Adrenal gland (tissue), 12 donors: ENCODE measurements around the gene VPS26B. TPM values are rescaled to one million over a fixed set of nuclear protein-coding genes. Genes with fewer than 3 reads are reported as not detected.
A peak's percentile ranks its signal among the peaks of the same experiment; 100 is the strongest.

Source experiments
- DNase-seq, 7 donors: peaks; one replicate each; pipeline ENCODE4 v3.0.0-alpha.2; 2019 to 2020
- H3K27ac ChIP-seq, 5 donors: fragments of 200-600 bp; sonication (generic) in 4 of 5; 1 replicate in 3 of 5; 2 replicates in 2 of 5; pipeline versions ENCODE4 v1.5.1 to v1.8.0; 2016 to 2020; ENCODE audit warnings: mild to moderate bottlenecking in 1 of 5
- H3K27me3 ChIP-seq: fragments of 200-600 bp; 2 replicates; pipeline ENCODE4 v1.8.0; 2021
- H3K36me3 ChIP-seq, 2 donors: fragments of 200-600 bp; replicated peaks in 1 of 2; 1 replicate in 1 of 2; 2 replicates in 1 of 2; pipeline versions ENCODE4 v1.5.1 to v1.8.0; 2018 to 2022
- H3K4me1 ChIP-seq, 2 donors: fragments of 200-600 bp; replicated peaks in 1 of 2; 1 replicate in 1 of 2; 2 replicates in 1 of 2; pipeline versions ENCODE4 v1.5.1 to v1.8.0; 2018 to 2021
- H3K4me3 ChIP-seq, 4 donors: fragments of 200-600 bp; sonication (generic) in 3 of 4; one replicate each; pipeline ENCODE4 v1.5.1; 2016 to 2018
- H3K9me3 ChIP-seq, 3 donors: fragments of 200-600 bp; sonication (generic) in 1 of 3; replicated peaks in 1 of 3; 1 replicate in 2 of 3; 2 replicates in 1 of 3; pipeline versions ENCODE4 v1.5.1 to v1.8.0; 2016 to 2021
- POLR2A ChIP-seq, 2 donors: fragments of 450-650 bp; IDR thresholded peaks; one replicate each; pipeline ENCODE4 v1.6.1; 2017; ENCODE audit warnings: antibody characterized with exemption in 2 of 2, mild to moderate bottlenecking in 2 of 2, moderate library complexity in 1 of 2
- WGBS, 4 donors: extraction: QIAGEN DNeasy Blood & Tissue Kit in 2 of 4; methylation state at CpG; one replicate each; pipeline versions ENCODE4 v1.1.5 to v1.1.7; 2013 to 2017; 5-methylcytosine and 5-hydroxymethylcytosine counted together
- intact Hi-C, 2 donors: fragments of 100-400 bp; cut with DNase I; formaldehyde crosslinking; loops; one replicate each; pipeline versions ENCODE4 v1.14.1 to v1.15.0; 2022 to 2023
- polyA plus RNA-seq, 3 donors: library from polyadenylated mRNA; stranded (reverse); fragments of 200-250 nt in 2 of 3; fragments of 350-450 nt in 1 of 3; fragmentation: Illumina TruSeq in 1 of 3; extraction: RNeasy Lipid Tissue Mini Kit (QIAGEN cat#74804) in 1 of 3; gene quantifications; one replicate each; pipeline ENCODE4 v1.2.3, GENCODE V29; 2013 to 2014
- total RNA-seq, 9 donors: library from RNA; depleted of rRNA in 4 of 9; stranded (reverse); fragments of >200 nt in 4 of 9; fragments of 120-200 nt in 1 of 9; fragmentation: NEBNext Ultra II Directional in 1 of 9; extraction: Animal tissue kit (Norgen Biotek cat#: 25700) in 1 of 9; gene quantifications; one replicate each; pipeline versions ENCODE4 v1.1.0 to v1.2.4, GENCODE V29; 2013 to 2023
- TF ChIP-seq, protein P1 (sequence below), 6 experiments: fragments of 450-650 bp in 4 of 6; fragments of 200-600 bp in 2 of 6; sonication (generic) in 1 of 6; IDR thresholded peaks; 1 replicate in 5 of 6; 2 replicates in 1 of 6; pipeline versions ENCODE4 v1.5.1 to v1.8.0; 2016 to 2021; ENCODE audit warnings: antibody characterized with exemption in 6 of 6, mild to moderate bottlenecking in 2 of 6, moderate library complexity in 1 of 6
- donor health status: healthy with polysubstance abuse.
- donor health status: Bipolar disorder and iron deficiency.
- donor health status: DM: yes; HTN: yes; CAD: no.
- donor health status: DM: no; HTN: no; CAD: no.
- donor health status: DM: no; HTN: no; CAD: no.
- donor health status: DM: yes; HTN: yes; CAD: no.

The VPS26B gene
- total and polyA plus RNA-seq, 12 donors = 25.3 to 74.6 (median 42.1) TPM

DNA sequence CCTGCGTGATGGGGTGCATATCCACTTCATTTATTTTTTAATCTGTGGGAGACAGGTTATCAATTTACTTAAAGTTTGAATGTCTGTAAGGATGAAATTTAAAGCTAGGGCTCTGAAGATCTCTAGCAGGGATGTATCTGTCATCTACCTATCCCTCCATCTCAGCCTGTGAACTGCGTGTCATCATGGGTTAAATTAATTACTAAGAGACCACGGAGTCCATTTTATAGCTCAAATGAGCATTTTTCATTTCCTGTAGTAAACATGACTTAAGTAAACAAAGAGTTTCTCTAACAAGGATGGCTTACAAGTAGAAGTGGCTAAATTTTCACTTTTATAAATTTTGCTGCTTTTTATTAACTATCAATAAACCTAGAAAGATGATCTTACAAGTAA is 48.8 kb downstream of the VPS26B start:
- Histone ChIP-seq H3K9me3 (no peaks in the 10 kb centered on the region), H3K27ac (no peak overlapping the region), H3K27me3 (peaks cover 63% of the 10 kb centered on the region), H3K36me3 (no peaks in the 10 kb centered on the region), H3K4me1 (peaks cover 0 to 17% of the 10 kb centered on the region in 2 donors), H3K4me3 (no peak overlapping the region)
- DNase-seq = no peak
- WGBS, 4 donors = 28 to 46% (median 31%) methylated on average over 3 of the region's 3 CpGs
- TF ChIP-seq, protein P1, sequence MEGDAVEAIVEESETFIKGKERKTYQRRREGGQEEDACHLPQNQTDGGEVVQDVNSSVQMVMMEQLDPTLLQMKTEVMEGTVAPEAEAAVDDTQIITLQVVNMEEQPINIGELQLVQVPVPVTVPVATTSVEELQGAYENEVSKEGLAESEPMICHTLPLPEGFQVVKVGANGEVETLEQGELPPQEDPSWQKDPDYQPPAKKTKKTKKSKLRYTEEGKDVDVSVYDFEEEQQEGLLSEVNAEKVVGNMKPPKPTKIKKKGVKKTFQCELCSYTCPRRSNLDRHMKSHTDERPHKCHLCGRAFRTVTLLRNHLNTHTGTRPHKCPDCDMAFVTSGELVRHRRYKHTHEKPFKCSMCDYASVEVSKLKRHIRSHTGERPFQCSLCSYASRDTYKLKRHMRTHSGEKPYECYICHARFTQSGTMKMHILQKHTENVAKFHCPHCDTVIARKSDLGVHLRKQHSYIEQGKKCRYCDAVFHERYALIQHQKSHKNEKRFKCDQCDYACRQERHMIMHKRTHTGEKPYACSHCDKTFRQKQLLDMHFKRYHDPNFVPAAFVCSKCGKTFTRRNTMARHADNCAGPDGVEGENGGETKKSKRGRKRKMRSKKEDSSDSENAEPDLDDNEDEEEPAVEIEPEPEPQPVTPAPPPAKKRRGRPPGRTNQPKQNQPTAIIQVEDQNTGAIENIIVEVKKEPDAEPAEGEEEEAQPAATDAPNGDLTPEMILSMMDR (IDR thresholded peaks at IDR 0.05) = no peak
- TF ChIP-seq POLR2A (IDR thresholded peaks at IDR 0.05) = no peak
- intact Hi-C loops = no loop called here

DNA sequence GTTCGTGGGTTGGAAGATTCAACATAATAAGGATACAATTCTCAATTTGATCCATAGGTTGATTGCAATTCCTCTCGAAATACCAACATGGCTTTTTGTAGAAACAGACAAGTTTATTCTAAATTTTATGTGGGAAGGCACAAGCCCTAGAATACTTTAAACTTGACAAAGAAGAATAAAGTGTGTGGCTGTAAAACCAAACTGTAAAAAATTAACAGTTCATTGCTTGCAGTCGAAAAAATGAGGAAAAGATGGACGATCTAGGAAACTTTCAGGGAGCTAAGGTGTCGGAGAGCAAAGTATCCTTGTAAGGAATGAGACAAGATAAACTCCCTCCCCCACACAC is 50.7 kb downstream of the VPS26B start:
- H3K27me3 ChIP-seq = peaks cover 68% of the 10 kb centered on the region
- WGBS, 4 donors = 23 to 36% (median 27%) methylated on average over 5 of the region's 5 CpGs
- intact Hi-C loops = no loop called here

DNA sequence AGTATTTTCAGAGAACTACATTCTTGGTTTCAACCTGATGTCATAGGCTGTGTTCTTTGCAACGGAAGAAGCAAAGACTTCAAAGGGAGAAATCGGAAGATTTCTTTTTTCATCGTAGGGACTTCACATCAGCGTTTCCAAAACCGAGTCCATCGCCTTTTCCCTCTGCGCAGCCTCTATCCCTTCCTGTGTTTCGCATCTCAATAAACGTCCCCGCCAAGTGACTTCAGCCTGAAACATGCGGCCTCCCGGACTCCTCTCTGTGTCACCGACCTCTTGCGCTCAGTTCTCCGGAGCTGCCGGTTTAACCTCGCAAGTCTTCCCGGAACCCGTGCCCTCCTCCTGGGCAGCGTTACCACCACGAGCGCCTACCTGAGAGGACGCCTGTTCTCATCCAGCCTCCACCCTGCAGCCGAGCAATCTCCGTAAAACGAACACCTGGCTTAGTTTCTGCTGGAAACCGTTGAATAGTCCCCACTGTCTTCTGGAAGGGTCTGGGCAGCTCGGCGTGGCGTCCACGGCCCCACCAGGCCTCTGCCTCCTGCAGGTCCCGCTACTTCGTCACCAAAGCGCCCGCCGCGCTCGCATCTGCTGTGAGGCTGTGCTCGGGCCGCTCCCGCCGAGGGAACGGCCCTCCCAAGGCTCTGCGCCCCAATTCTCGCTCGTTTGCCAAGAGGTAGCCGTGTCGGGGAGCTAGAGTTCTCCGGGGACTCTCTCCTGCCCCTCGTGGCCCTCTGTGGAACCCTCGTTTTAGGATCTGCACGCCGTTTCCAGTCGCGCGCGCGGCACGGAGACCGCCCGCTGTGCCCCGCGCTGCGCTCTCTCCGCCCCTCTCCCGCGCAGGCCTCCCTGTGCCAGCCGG is 51.3 kb downstream of the VPS26B start, which contains the start of gene GLB1L3:
Gene GLB1L3 (plus strand): TSS at position 846 of the 862 bp plus-strand sequence. CDS start 362 bp downstream, outside the sequence.
- peak within 1 kb of the TSS in 1 of 5 donors; percentile 30 for H3K27ac ChIP-seq
- H3K9me3 ChIP-seq = no peaks in the 10 kb centered on the region
- DNase-seq = peak in 2 of 7 donors; percentile 17 to 74
- intact Hi-C loops = no loop called here
- WGBS, 4 donors = 3 to 7% (median 5%) methylated on average over 31 to 68 of the region's 68 CpGs
- H3K4me1 ChIP-seq = peaks cover 0 to 17% of the 10 kb centered on the region in 2 donors
- H3K36me3 ChIP-seq = no peaks in the 10 kb centered on the region
- H3K27me3 ChIP-seq = peaks cover 74% of the 10 kb centered on the region
- peak within 1 kb of the TSS in 1 of 4 donors; percentile 37 for H3K4me3 ChIP-seq
- TF ChIP-seq, protein P1 (IDR thresholded peaks at IDR 0.05) = peak in 1 of 6 experiments; percentile 14
- TF ChIP-seq POLR2A (IDR thresholded peaks at IDR 0.05) = no peak

More for the DNA sequence above, 50.7 kb downstream of the VPS26B start:
- TF ChIP-seq, protein P1 (IDR thresholded peaks at IDR 0.05) = no peak
- TF ChIP-seq POLR2A (IDR thresholded peaks at IDR 0.05) = no peak
- H3K4me1 ChIP-seq = peaks cover 0 to 17% of the 10 kb centered on the region in 2 donors
- H3K4me3 ChIP-seq = no peak overlapping the region
- H3K36me3 ChIP-seq = no peaks in the 10 kb centered on the region
- H3K27ac ChIP-seq = no peak overlapping the region
- DNase-seq = no peak
- no peaks in the 10 kb centered on the region for H3K9me3 ChIP-seq

DNA sequence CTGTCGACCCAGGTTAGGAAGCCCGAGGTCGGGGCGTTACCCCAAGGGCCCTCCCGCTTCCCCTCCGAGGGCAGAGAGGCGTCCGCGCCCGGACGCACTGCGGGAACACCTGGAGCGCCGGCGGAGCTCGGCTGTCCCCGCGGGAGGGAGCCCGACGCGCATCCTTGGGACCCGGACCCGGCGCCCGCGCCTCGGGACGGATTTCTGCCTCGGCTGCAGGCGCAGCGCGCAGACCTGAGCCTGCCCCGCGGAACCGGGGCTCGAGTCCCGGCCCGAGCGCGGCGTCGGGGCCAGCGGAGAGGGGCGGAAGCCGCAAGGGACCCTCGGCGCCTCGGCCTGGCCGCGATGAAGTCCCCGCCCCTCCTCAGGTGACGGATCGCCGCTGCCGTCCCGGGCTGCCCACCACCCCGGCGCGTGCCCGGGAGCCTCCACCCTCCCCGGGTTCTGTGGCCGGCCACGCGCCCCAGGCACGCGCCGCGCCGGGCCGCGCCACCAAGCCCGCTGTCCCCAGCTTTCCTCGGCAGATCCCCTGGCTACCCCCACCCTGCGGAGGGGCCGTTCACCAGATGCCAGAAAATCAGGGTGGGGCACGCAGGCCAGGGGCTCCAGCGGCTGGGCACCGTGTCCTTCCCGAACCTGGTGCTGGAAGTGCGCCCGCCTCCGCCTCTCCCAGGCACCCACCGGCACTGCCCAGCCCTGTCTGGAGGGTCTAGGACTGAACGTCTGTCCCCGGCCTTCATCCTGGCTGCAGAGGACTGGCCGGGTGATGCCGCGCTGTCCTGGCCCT is 52.1 kb downstream of the VPS26B start:
- Histone ChIP-seq H3K4me1 (peaks cover 0 to 17% of the 10 kb centered on the region in 2 donors), H3K4me3 (peak overlapping the region in 1 of 4 donors; percentile 37), H3K9me3 (no peaks in the 10 kb centered on the region), H3K27me3 (peaks cover 73% of the 10 kb centered on the region), H3K36me3 (no peaks in the 10 kb centered on the region), H3K27ac (no peak overlapping the region)
- intact Hi-C loops = no loop called here
- TF ChIP-seq, protein P1 (IDR thresholded peaks at IDR 0.05) = no peak
- no peak for TF ChIP-seq POLR2A (IDR thresholded peaks at IDR 0.05)
- DNase-seq = peak in 1 of 7 donors; percentile 38
- 1 to 2% (median 2%) methylated on average over 13 to 88 of the region's 88 CpGs for WGBS, 4 donors
